Activated naive CD4-positive, alpha-beta T cell treated with anti-CD3 and anti-CD28 coated beads for 36 hours (primary cell): ENCODE measurements around the gene EPHA6. TPM values are rescaled to one million over a fixed set of nuclear protein-coding genes. Genes with fewer than 3 reads are reported as not detected.

Experiments
- CTCF ChIA-PET: fragments of 350-600 bp; sonication (Branson Sonifier 250); formaldehyde crosslinking; loops from one replicate; lab custom pipeline; 2021; ENCODE audit warnings: antibody characterized with exemption; lab: Charles Lee
- DNase-seq: peaks from one replicate; pipeline ENCODE4 v3.0.0-alpha.2; 2020
- H3K27ac Mint-ChIP-seq: one replicate; pipeline ENCODE4 v1.8.0; 2021; ENCODE audit warnings: mild to moderate bottlenecking, mixed read lengths
- H3K27me3 Mint-ChIP-seq: one replicate; pipeline ENCODE4 v1.8.0; 2021; ENCODE audit warnings: low read depth, mixed read lengths
- H3K36me3 Mint-ChIP-seq: one replicate; pipeline ENCODE4 v1.8.0; 2021; ENCODE audit warnings: low read depth, mixed read lengths
- H3K4me1 Mint-ChIP-seq: one replicate; pipeline ENCODE4 v1.8.0; 2021; ENCODE audit warnings: low read depth, mixed read lengths
- H3K4me3 Mint-ChIP-seq: one replicate; pipeline ENCODE4 v1.8.0; 2021; ENCODE audit warnings: mild to moderate bottlenecking, moderate library complexity, mixed read lengths
- H3K9me3 Mint-ChIP-seq: one replicate; pipeline ENCODE4 v1.8.0; 2021; ENCODE audit warnings: mixed read lengths
- intact Hi-C: fragments of 100-400 bp; cut with micrococcal nuclease; formaldehyde crosslinking; loops from one replicate; pipeline ENCODE4 v1.15.1; 2023
- total RNA-seq, 2 experiments: library from RNA; stranded (reverse); gene quantifications; one replicate each; pipeline ENCODE4 v1.2.3, GENCODE V29; 2021

EPHA6 gene
- total RNA-seq, 2 experiments from 2014 or later = not detected

- no peak for DNase-seq
- Mint-ChIP-seq H3K9me3 (peaks cover 7% of the 10 kb centered on the region), H3K27ac (no peak overlapping the region), H3K27me3 (no peaks in the 10 kb centered on the region), H3K4me3 (no peak overlapping the region), H3K4me1 (no peaks in the 10 kb centered on the region), H3K36me3 (no peaks in the 10 kb centered on the region)
- intact Hi-C loops = no loop called here
- CTCF ChIA-PET = no interaction called here
These were observed 244.8 kb downstream of the EPHA6 start for GRCh38 chr3:97059168-97059567.

- DNase-seq = no peak
- Mint-ChIP-seq H3K9me3 (peaks cover 4% of the 10 kb centered on the region), H3K4me3 (no peak overlapping the region), H3K27ac (no peak overlapping the region), H3K27me3 (no peaks in the 10 kb centered on the region), H3K4me1 (no peaks in the 10 kb centered on the region), H3K36me3 (no peaks in the 10 kb centered on the region)
- intact Hi-C loops = no loop called here
- CTCF ChIA-PET = no interaction called here
These were observed 252.1 kb downstream of the EPHA6 start for GRCh38 chr3:97066531-97066930.

- intact Hi-C loops = no loop called here
- CTCF ChIA-PET = no interaction called here
- H3K27me3 Mint-ChIP-seq = no peaks in the 10 kb centered on the region
- no peak overlapping the region for H3K27ac Mint-ChIP-seq
- H3K9me3 Mint-ChIP-seq = no peaks in the 10 kb centered on the region
- H3K36me3 Mint-ChIP-seq = no peaks in the 10 kb centered on the region
- H3K4me3 Mint-ChIP-seq = no peak overlapping the region
- DNase-seq = no peak
- no peaks in the 10 kb centered on the region for H3K4me1 Mint-ChIP-seq
These were observed 255.9 kb downstream of the EPHA6 start for GRCh38 chr3:97070302-97070701.

- Mint-ChIP-seq H3K27me3 (no peaks in the 10 kb centered on the region), H3K4me1 (no peaks in the 10 kb centered on the region), H3K27ac (no peak overlapping the region), H3K36me3 (no peaks in the 10 kb centered on the region), H3K4me3 (no peak overlapping the region), H3K9me3 (peaks cover 6% of the 10 kb centered on the region)
- CTCF ChIA-PET = no interaction called here
- intact Hi-C loops = no loop called here
- no peak for DNase-seq
These were observed 260.2 kb downstream of the EPHA6 start for GRCh38 chr3:97074546-97074945.

GRCh38 chr3:97076673-97077072 lies 262.3 kb downstream of the EPHA6 start:
- H3K4me3 Mint-ChIP-seq = no peak overlapping the region
- no peak for DNase-seq
- intact Hi-C loops = no loop called here
- H3K9me3 Mint-ChIP-seq = peaks cover 6% of the 10 kb centered on the region
- H3K36me3 Mint-ChIP-seq = no peaks in the 10 kb centered on the region
- H3K27ac Mint-ChIP-seq = no peak overlapping the region
- no peaks in the 10 kb centered on the region for H3K27me3 Mint-ChIP-seq
- no peaks in the 10 kb centered on the region for H3K4me1 Mint-ChIP-seq
- CTCF ChIA-PET = no interaction called here

- Mint-ChIP-seq H3K36me3 (no peaks in the 10 kb centered on the region), H3K4me1 (no peaks in the 10 kb centered on the region), H3K9me3 (peaks cover 2% of the 10 kb centered on the region), H3K27ac (no peak overlapping the region), H3K27me3 (no peaks in the 10 kb centered on the region), H3K4me3 (no peak overlapping the region)
- intact Hi-C loops = no loop called here
- DNase-seq = no peak
- CTCF ChIA-PET = no interaction called here
These were observed 275.2 kb downstream of the EPHA6 start for GRCh38 chr3:97089621-97090020.

GRCh38 chr3:97102641-97103040 lies 288.2 kb downstream of the EPHA6 start:
- Mint-ChIP-seq H3K4me3 (no peak overlapping the region), H3K36me3 (no peaks in the 10 kb centered on the region), H3K27me3 (no peaks in the 10 kb centered on the region), H3K9me3 (peaks cover 7% of the 10 kb centered on the region), H3K4me1 (no peaks in the 10 kb centered on the region), H3K27ac (no peak overlapping the region)
- CTCF ChIA-PET = interaction anchor here (0.7 kb wide), 1 partner anchor 12 kb away, joined by 3 read pairs; no protein-coding TSS in a partner anchor
- intact Hi-C loops = no loop called here
- DNase-seq = no peak

- no peak overlapping the region for H3K27ac Mint-ChIP-seq
- DNase-seq = no peak
- H3K9me3 Mint-ChIP-seq = peaks cover 7% of the 10 kb centered on the region
- H3K4me1 Mint-ChIP-seq = no peaks in the 10 kb centered on the region
- H3K4me3 Mint-ChIP-seq = no peak overlapping the region
- H3K36me3 Mint-ChIP-seq = no peaks in the 10 kb centered on the region
- no peaks in the 10 kb centered on the region for H3K27me3 Mint-ChIP-seq
- CTCF ChIA-PET = no interaction called here
- intact Hi-C loops = no loop called here
These were observed 291.7 kb downstream of the EPHA6 start for GRCh38 chr3:97105989-97106651.

GRCh38 chr3:97106652-97106989 lies 292.2 kb downstream of the EPHA6 start:
- Mint-ChIP-seq H3K4me3 (no peak overlapping the region), H3K27me3 (no peaks in the 10 kb centered on the region), H3K9me3 (peaks cover 7% of the 10 kb centered on the region), H3K4me1 (no peaks in the 10 kb centered on the region), H3K27ac (no peak overlapping the region), H3K36me3 (no peaks in the 10 kb centered on the region)
- intact Hi-C loops = no loop called here
- DNase-seq = no peak
- CTCF ChIA-PET = no interaction called here

- intact Hi-C loops = no loop called here
- Mint-ChIP-seq H3K4me3 (no peak overlapping the region), H3K9me3 (peaks cover 4% of the 10 kb centered on the region), H3K27ac (no peak overlapping the region), H3K27me3 (no peaks in the 10 kb centered on the region), H3K4me1 (no peaks in the 10 kb centered on the region), H3K36me3 (no peaks in the 10 kb centered on the region)
- CTCF ChIA-PET = no interaction called here
- DNase-seq = no peak
These were observed 293.7 kb downstream of the EPHA6 start for GRCh38 chr3:97108136-97108535.

- Mint-ChIP-seq H3K4me1 (no peaks in the 10 kb centered on the region), H3K9me3 (no peaks in the 10 kb centered on the region), H3K27me3 (no peaks in the 10 kb centered on the region), H3K27ac (no peak overlapping the region), H3K36me3 (no peaks in the 10 kb centered on the region), H3K4me3 (no peak overlapping the region)
- no peak for DNase-seq
- intact Hi-C loops = no loop called here
- CTCF ChIA-PET = no interaction called here
These were observed 296.9 kb downstream of the EPHA6 start for GRCh38 chr3:97111244-97111643.

- Mint-ChIP-seq H3K27me3 (no peaks in the 10 kb centered on the region), H3K9me3 (no peaks in the 10 kb centered on the region), H3K36me3 (no peaks in the 10 kb centered on the region), H3K4me3 (no peak overlapping the region), H3K4me1 (no peaks in the 10 kb centered on the region), H3K27ac (no peak overlapping the region)
- intact Hi-C loops = no loop called here
- no peak for DNase-seq
- CTCF ChIA-PET = no interaction called here
These were observed 307.0 kb downstream of the EPHA6 start for GRCh38 chr3:97121386-97121785.

- DNase-seq = no peak
- no peaks in the 10 kb centered on the region for H3K9me3 Mint-ChIP-seq
- intact Hi-C loops = no loop called here
- H3K4me1 Mint-ChIP-seq = no peaks in the 10 kb centered on the region
- no peaks in the 10 kb centered on the region for H3K27me3 Mint-ChIP-seq
- CTCF ChIA-PET = no interaction called here
- H3K36me3 Mint-ChIP-seq = no peaks in the 10 kb centered on the region
- no peak overlapping the region for H3K27ac Mint-ChIP-seq
- H3K4me3 Mint-ChIP-seq = no peak overlapping the region
These were observed 311.6 kb downstream of the EPHA6 start for GRCh38 chr3:97125902-97126499.
